GM12892 (cell line): ENCODE measurements around the gene HCK.

Source experiments
- POLR2A ChIP-seq: IDR thresholded peaks from 2 replicates; pipeline ENCODE4 v1.6.1; 2011; ENCODE audit warnings: low read depth, low read length, control low read depth
- TAF1 ChIP-seq: IDR thresholded peaks from 2 replicates; pipeline ENCODE4 v1.6.1; 2011; ENCODE audit warnings: low read depth, mild to moderate bottlenecking, control low read depth, low read length, borderline replicate concordance

DNA sequence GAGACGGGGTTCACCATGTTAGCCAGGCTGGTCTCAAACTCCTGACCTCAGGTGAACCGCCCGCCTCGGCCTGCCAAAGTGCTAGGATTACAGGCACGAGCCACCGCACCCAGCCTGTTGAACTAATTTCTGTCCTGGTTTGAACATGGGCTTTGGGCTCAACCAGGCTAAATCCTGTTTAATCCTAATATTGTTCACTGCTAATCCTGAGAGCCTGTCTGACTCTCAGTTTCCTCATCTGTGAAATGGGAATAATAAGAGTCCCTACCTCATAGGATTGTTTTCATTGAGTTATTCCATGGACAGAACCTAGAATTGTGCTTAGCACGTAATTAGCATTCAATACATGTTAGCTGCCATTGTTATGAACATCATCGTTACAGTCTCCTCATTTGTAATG is 74.9 kb downstream of the HCK start:
- TF ChIP-seq TAF1 (no peak), POLR2A (no peak)
